Colonic mucosa (tissue), 4 donors: Measurements from ENCODE around the gene CCSAP. TPM values are rescaled to one million over a fixed set of nuclear protein-coding genes. Genes with fewer than 3 reads are reported as not detected.

Experiments
- DNase-seq: peaks from one replicate; pipeline ENCODE4 v3.0.0-alpha.2; 2020
- H3K27ac ChIP-seq: fragments of 200-600 bp; one replicate; pipeline ENCODE4 v1.8.0; 2021
- H3K27me3 ChIP-seq: fragments of 200-600 bp; one replicate; pipeline ENCODE4 v1.8.0; 2021
- H3K36me3 ChIP-seq: fragments of 200-600 bp; one replicate; pipeline ENCODE4 v1.8.0; 2021
- H3K4me1 ChIP-seq: fragments of 200-600 bp; one replicate; pipeline ENCODE4 v1.8.0; 2021; ENCODE audit warnings: mild to moderate bottlenecking
- H3K4me3 ChIP-seq: fragments of 200-600 bp; one replicate; pipeline ENCODE4 v1.8.0; 2021
- H3K9ac ChIP-seq, 2 donors: one replicate each; pipeline ENCODE4 v1.7.0; 2013; ENCODE audit warnings: control low read depth in 2 of 2, low read depth in 2 of 2, low read length in 2 of 2
- H3K9me3 ChIP-seq: fragments of 200-600 bp; one replicate; pipeline ENCODE4 v1.8.0; 2021
- intact Hi-C: fragments of 100-400 bp; cut with DNase I; formaldehyde crosslinking; loops from one replicate; pipeline ENCODE4 v1.14.1; 2022
- total RNA-seq, 2 donors: library from RNA; stranded (reverse); fragmentation: NEBNext Ultra II Directional in 1 of 2; extraction: Animal tissue kit (Norgen Biotek cat#: 25700) in 1 of 2; gene quantifications; one replicate each; pipeline ENCODE4 v1.2.1, GENCODE V29; 2021
- TF ChIP-seq, protein P1 (sequence below): fragments of 200-600 bp; IDR thresholded peaks from one replicate; pipeline ENCODE4 v1.8.0; 2022; ENCODE audit warnings: antibody characterized with exemption, mild to moderate bottlenecking
- donor health status: healthy.
- donor health status: DM: no; HTN: no; CAD: no.
- donor health status: DM: no; HTN: no; CAD: no.

The CCSAP gene
- total RNA-seq, 2 donors from 2014 or later = 5.2 to 6.2 TPM

DNA sequence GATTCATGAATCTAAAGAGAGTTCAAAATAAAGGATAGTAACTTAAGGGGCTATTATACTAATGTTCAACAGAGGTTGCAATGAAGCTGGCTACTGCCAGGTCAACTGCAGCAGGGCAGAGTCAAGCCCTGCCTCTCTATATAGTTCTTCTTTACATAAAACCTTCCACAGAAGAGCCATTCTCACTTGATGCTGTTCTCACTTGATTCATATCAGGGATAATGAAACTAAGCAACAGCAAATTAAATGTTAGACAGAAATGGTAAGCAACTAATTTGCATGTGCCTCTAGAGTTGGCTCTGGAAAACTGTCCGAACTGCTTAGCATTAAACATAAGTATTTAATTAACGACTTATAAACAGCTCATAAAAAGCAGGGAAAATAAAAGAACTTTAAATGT lies 17.4 kb downstream of the CCSAP start:
- intact Hi-C loops = no loop called here
- DNase-seq = no peak
- H3K27me3 ChIP-seq = no peaks in the 10 kb centered on the region
- H3K27ac ChIP-seq = peak overlapping the region; percentile 1
- H3K4me3 ChIP-seq = no peak overlapping the region
- H3K9me3 ChIP-seq = no peaks in the 10 kb centered on the region
- H3K36me3 ChIP-seq = no peaks in the 10 kb centered on the region
- H3K9ac ChIP-seq = no peak overlapping the region
- TF ChIP-seq, protein P1, sequence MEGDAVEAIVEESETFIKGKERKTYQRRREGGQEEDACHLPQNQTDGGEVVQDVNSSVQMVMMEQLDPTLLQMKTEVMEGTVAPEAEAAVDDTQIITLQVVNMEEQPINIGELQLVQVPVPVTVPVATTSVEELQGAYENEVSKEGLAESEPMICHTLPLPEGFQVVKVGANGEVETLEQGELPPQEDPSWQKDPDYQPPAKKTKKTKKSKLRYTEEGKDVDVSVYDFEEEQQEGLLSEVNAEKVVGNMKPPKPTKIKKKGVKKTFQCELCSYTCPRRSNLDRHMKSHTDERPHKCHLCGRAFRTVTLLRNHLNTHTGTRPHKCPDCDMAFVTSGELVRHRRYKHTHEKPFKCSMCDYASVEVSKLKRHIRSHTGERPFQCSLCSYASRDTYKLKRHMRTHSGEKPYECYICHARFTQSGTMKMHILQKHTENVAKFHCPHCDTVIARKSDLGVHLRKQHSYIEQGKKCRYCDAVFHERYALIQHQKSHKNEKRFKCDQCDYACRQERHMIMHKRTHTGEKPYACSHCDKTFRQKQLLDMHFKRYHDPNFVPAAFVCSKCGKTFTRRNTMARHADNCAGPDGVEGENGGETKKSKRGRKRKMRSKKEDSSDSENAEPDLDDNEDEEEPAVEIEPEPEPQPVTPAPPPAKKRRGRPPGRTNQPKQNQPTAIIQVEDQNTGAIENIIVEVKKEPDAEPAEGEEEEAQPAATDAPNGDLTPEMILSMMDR = no peak
- H3K4me1 ChIP-seq = no peaks in the 10 kb centered on the region

DNA sequence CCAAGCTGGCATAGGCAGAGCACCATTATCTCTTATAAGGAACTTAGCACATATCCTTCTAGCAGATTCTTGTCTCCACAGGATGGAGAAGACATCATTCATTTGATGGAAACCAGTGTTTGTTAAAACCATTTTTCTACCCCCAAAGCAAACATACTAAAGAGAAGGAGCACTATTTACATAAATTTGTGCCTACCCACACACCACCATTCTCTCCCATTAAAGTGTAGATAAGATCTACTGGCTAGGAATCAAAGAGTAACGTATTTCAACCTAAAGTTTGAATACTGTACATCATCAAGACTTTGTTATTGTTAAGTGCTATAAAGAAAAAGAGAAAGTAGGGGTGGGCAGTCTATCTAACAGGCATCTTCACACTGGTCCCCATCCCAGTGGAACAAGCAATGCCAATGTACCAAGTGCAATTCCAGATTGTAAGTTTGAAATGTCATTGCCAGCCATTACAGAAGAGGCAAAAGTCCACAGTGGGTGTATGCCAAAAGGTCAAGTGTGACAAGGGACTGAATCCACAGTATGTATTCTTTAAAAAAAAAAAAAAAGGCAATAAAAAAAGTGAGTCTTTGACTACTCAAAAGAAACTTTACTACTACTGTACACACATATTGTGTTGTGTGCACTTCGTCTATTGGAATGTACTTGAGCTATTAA lies 18.8 kb downstream of the CCSAP start:
- TF ChIP-seq, protein P1 = no peak
- intact Hi-C loops = no loop called here
- H3K9me3 ChIP-seq = no peaks in the 10 kb centered on the region
- H3K27me3 ChIP-seq = no peaks in the 10 kb centered on the region
- H3K4me1 ChIP-seq = no peaks in the 10 kb centered on the region
- no peak overlapping the region for H3K4me3 ChIP-seq
- no peaks in the 10 kb centered on the region for H3K36me3 ChIP-seq
- DNase-seq = no peak
- H3K27ac ChIP-seq = no peak overlapping the region
- no peak overlapping the region for H3K9ac ChIP-seq

DNA sequence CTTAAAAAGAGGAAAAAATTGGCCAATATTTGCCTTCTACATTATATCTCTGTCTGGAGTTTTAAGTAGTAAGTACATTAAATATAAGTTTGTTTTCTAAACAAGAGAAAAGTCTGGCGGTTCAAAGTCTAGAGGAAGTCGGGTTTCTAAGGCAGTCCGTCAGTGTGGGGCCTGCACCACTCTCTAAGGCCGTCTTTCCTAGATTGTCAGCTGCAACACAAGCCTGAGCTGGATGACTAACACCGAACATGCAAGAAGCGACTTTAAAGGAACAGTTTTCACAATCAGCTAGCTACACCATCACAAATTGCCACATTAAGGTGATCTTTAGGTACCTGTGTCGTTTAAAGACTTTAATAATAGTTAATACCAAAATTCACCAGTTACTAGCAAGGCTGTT lies 19.6 kb downstream of the CCSAP start:
- intact Hi-C loops = no loop called here
- no peaks in the 10 kb centered on the region for H3K4me1 ChIP-seq
- H3K4me3 ChIP-seq = no peak overlapping the region
- TF ChIP-seq, protein P1 = no peak
- H3K36me3 ChIP-seq = no peaks in the 10 kb centered on the region
- no peak overlapping the region for H3K27ac ChIP-seq
- H3K9ac ChIP-seq = no peak overlapping the region
- no peak for DNase-seq
- no peaks in the 10 kb centered on the region for H3K27me3 ChIP-seq
- no peaks in the 10 kb centered on the region for H3K9me3 ChIP-seq

GRCh38 chr1:229319487-229319886 lies 23.4 kb downstream of the CCSAP start:
- no peaks in the 10 kb centered on the region for H3K9me3 ChIP-seq
- intact Hi-C loops = no loop called here
- TF ChIP-seq, protein P1 = no peak
- H3K9ac ChIP-seq = no peak overlapping the region
- H3K4me1 ChIP-seq = no peaks in the 10 kb centered on the region
- no peak overlapping the region for H3K27ac ChIP-seq
- no peaks in the 10 kb centered on the region for H3K36me3 ChIP-seq
- no peaks in the 10 kb centered on the region for H3K27me3 ChIP-seq
- no peak for DNase-seq
- no peak overlapping the region for H3K4me3 ChIP-seq

DNA sequence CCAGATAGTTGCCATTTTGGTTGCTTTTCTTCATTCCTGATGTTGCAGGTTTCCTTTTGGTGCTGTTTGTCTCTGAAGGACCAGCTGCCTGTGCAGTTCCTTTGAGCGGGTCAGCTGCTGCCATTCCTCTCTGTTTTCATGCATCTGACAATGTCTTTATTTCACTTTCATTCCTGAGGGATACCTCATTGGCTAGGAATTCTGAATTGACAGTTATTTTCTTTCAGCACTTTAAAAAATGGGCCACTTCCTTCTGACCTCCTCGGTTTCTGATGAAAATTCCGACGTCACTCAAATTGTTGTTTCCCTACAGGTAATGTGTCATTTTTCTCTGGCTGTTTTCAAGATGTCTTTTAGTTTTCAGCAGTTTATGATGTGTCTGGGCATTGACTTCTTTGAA lies 24.8 kb downstream of the CCSAP start:
- Histone ChIP-seq H3K27me3 (no peaks in the 10 kb centered on the region), H3K9ac (no peak overlapping the region), H3K36me3 (no peaks in the 10 kb centered on the region), H3K9me3 (no peaks in the 10 kb centered on the region), H3K4me3 (no peak overlapping the region), H3K27ac (no peak overlapping the region), H3K4me1 (no peaks in the 10 kb centered on the region)
- TF ChIP-seq, protein P1 = no peak
- no peak for DNase-seq
- intact Hi-C loops = no loop called here
